22Rv1 (cell line): ENCODE data around the gene G3BP2.
"Not testable (repeated sequence)": the region's sequence is repeated elsewhere in the genome, so short reads cannot be mapped to it uniquely, and the experiment has no call there.

ENCODE experiments used
- H3K27ac ChIP-seq: fragments of 450-650 bp; 2 replicates; pipeline ENCODE4 v1.5.1; 2017
- CTCF ChIP-seq: fragments of 450-650 bp; IDR thresholded peaks from 2 replicates; pipeline ENCODE4 v1.5.1; 2017; ENCODE audit warnings: mild to moderate bottlenecking
- ZFX ChIP-seq: fragments of 450-650 bp; IDR thresholded peaks from 2 replicates; pipeline ENCODE4 v1.6.1; 2017; ENCODE audit warnings: antibody characterized with exemption, borderline replicate concordance

Gene G3BP2

DNA sequence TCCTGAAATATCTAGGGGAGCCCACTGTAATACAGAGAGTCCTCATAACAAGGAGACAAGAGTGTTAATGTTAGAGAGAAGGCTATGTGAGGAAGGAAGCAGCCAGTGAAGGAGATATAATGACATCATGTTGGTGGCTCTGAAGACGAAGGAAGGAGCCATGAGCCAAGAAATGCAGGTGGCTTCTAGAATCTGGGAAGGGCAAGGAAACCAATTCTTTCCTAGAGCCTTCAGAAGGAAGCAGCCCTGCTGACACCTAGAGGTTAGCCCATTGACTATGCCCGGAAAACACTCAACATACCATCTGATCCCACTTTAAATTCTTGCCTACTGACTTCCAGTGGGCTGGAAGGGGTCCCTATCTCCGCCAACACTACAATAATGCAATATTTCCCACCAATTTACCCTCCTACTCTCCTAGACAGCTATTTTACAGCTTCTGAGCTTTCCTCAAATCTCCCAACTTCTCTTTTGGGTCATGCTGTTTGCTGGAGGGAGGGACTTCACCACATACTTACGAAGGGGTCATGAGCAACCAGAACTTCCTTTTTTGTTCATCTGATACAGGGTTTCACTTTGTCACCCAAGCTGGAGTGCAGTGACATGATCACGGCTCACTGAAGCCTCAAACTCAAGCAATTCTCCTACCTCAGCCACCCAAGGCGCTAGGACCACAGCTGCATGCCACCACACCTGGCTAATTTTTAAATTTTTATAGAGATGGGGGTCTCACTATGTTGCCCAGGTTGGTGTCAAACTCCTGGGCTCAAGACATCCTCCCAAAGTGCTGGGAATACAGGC, 25.2 kb upstream of the G3BP2 start:
- TF ChIP-seq CTCF (no peak), ZFX (no peak)
- H3K27ac ChIP-seq, result no peak overlapping the region

DNA sequence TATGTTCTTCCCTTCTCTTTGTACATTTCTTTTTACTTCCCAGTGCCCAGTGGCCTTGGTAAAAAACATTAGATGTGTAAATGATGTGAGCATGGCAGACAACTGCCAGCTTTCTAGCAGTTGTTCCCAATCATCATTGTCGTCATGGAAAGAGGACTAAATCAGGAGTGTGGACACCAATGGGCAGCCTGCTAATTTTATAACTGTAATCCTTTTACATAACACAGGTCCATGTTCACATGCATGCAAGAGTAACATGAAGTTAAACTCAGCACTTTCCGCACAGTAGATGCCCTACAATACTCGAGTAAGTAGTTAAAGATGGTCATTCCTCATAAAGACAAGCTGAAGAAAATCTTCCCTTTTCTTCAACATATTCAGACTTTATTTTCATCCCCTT, 23.4 kb upstream of the G3BP2 start:
- no peak overlapping the region for H3K27ac ChIP-seq
- no peak for TF ChIP-seq ZFX
- TF ChIP-seq CTCF, result no peak

GRCh38 chr4:75696071-75696470, 22.9 kb upstream of the G3BP2 start:
- H3K27ac ChIP-seq, result no peak overlapping the region
- TF ChIP-seq ZFX (no peak), CTCF (no peak)

DNA sequence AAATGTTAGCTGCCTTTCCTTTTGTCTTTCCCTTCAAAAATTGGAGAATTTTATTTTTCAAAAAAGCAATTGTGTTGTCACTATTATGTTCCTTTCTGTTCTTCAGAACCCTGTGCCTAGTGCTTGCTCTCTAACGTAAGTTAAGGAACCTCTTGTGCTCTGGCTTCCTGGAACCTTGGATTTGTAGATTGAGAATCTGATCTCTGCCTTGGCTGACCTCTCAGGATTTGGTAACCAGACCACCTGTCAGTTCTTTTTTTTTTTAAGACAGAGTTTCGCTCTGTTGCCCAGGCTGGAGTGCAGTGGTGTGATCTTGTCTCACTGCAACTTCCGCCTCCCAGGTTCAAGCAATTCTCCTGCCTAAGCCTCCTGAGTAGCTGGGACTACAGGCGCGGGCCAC, 18.9 kb upstream of the G3BP2 start:
- not testable (repeated sequence) for H3K27ac ChIP-seq

GRCh38 chr4:75687125-75687524, 13.9 kb upstream of the G3BP2 start:
- H3K27ac ChIP-seq, result not testable (repeated sequence)

DNA sequence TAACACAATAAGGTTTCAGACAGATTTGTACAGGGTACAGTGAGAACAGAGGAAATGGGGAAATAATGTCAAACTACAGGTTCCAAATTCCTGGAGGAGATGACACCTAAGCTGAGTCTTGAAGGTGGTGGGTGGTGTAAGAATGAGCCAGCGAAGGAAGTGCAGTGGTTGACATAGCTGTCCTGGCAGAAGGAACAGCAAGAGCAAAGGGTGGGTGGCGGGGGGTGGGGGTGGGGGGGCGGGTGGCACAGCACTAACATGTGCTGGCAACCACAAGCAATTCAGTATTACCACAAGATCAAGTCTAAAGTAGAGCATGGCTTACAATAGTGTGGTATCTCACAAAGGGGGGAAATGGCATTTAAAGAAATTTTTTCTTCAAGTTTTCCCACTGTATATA, 13.1 kb upstream of the G3BP2 start:
- no peak overlapping the region for H3K27ac ChIP-seq
- TF ChIP-seq ZFX (no peak), CTCF (no peak)

- no peak overlapping the region for H3K27ac ChIP-seq
- TF ChIP-seq CTCF, result no peak
- no peak for TF ChIP-seq ZFX
These were observed 12.5 kb upstream of the G3BP2 start for GRCh38 chr4:75685546-75686189.

DNA sequence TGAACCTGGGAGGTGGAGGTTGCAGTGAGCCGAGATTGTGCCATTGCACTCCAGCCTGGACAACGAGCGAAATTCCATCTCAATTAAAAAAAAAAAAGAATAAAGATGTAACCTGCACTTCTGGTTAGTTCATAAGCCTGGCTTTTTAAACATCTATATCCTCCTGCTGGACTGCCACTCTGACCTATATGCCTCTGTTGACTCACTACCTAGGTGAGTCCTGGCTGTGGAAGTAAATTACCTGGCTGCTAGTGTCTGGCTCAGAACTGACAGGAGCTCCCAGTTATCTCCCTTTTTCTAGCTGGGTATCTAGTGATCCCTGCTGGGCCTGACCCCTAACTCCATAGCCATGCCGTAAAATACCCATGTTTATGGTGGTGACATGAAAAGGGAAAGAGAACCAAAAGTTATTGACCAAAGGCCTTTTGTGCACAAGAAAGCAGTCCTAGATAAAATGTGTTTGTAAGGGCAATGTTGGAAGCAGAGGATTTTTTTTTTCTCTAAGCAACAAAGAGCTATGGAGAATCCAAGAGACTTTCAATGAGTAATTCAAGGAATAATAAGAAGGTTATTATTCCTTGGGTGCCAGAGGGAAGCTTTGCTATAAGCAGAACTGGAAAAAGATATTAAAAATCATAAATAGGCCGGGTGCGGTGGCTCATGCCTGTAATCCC, 10.4 kb upstream of the G3BP2 start:
- TF ChIP-seq ZFX, result no peak
- TF ChIP-seq CTCF, result no peak
- no peak overlapping the region for H3K27ac ChIP-seq
